OCI-LY3 (cell line): ENCODE measurements around the gene ARPIN.

Source experiments
- CTCF ChIP-seq: fragments of 200-600, 300-600 bp; sonication (generic); IDR thresholded peaks from 2 replicates; pipeline ENCODE4 v1.5.1; 2014; ENCODE audit warnings: antibody characterized with exemption, low read length, low read depth
- EZH2phosphoT487 ChIP-seq: fragments of 200-600 bp; shearing (Covaris generic); IDR thresholded peaks from 2 replicates; pipeline ENCODE4 v1.6.1; 2018; ENCODE audit warnings: antibody characterized with exemption, mixed run types, low read depth

- no peak for TF ChIP-seq CTCF
- TF ChIP-seq EZH2phosphoT487: no peak
Observed at GRCh38 chr15:89860431-89860830, 52.3 kb downstream of the ARPIN start.
